Neural progenitor cell (in vitro differentiated cells): ENCODE data around the gene CYFIP2. TPM values are rescaled to one million over a fixed set of nuclear protein-coding genes. Genes with fewer than 3 reads are reported as not detected.

Experiments
- DNase-seq: peaks from one replicate; pipeline ENCODE4 v3.0.0-alpha.2; 2016; ENCODE audit warnings: low spot score
- H2AFZ ChIP-seq: fragments of 200-600 bp; sonication (generic); replicated peaks from 2 replicates; pipeline ENCODE4 v1.6.1; 2016; ENCODE audit warnings: antibody characterized with exemption
- H3F3A ChIP-seq: fragments of 200-600 bp; sonication (generic); 2 replicates; pipeline ENCODE4 v1.6.1; 2016; ENCODE audit warnings: antibody characterized with exemption, low read depth
- H3K27ac ChIP-seq: fragments of 200-600 bp; sonication (generic); 2 replicates; pipeline ENCODE4 v1.5.1; 2016; ENCODE audit warnings: mild to moderate bottlenecking
- H3K27me3 ChIP-seq: fragments of 200-600 bp; sonication (generic); 2 replicates; pipeline ENCODE4 v1.6.1; 2016; ENCODE audit warnings: mild to moderate bottlenecking, moderate library complexity
- H3K36me3 ChIP-seq: fragments of 200-600 bp; sonication (generic); 2 replicates; pipeline ENCODE4 v1.5.1; 2016
- H3K4me1 ChIP-seq: fragments of 200-600 bp; sonication (generic); 2 replicates; pipeline ENCODE4 v1.6.1; 2016; ENCODE audit warnings: mixed run types
- H3K4me2 ChIP-seq: fragments of 200-600 bp; sonication (generic); 2 replicates; pipeline ENCODE4 v1.6.1; 2016
- H3K4me3 ChIP-seq: fragments of 200-600 bp; sonication (generic); 2 replicates; pipeline ENCODE4 v1.5.1; 2016
- H3K79me2 ChIP-seq: fragments of 200-600 bp; sonication (generic); 2 replicates; pipeline ENCODE4 v1.6.1; 2016; ENCODE audit warnings: low read depth
- H3K9ac ChIP-seq: fragments of 200-600 bp; sonication (generic); 2 replicates; pipeline ENCODE4 v1.6.1; 2016
- H3K9me3 ChIP-seq: fragments of 200-600 bp; sonication (generic); 2 replicates; pipeline ENCODE4 v1.5.1; 2016; ENCODE audit warnings: low read depth
- H4K20me1 ChIP-seq: fragments of 200-600 bp; sonication (generic); 2 replicates; pipeline ENCODE4 v1.6.1; 2016; ENCODE audit warnings: low read depth
- H3K27ac Mint-ChIP-seq: 3 replicates; pipeline ENCODE4 v1.8.0; 2021; ENCODE audit warnings: mixed read lengths
- H3K27me3 Mint-ChIP-seq: 2 replicates; pipeline ENCODE4 v1.8.0; 2022; ENCODE audit warnings: low read depth, mild to moderate bottlenecking, inconsistent platforms, moderate library complexity, mixed read lengths; ENCODE audit not compliant: insufficient read depth
- H3K36me3 Mint-ChIP-seq: 3 replicates; pipeline ENCODE4 v1.8.0; 2021; ENCODE audit warnings: mixed read lengths
- H3K4me1 Mint-ChIP-seq: 3 replicates; pipeline ENCODE4 v1.8.0; 2021; ENCODE audit warnings: mixed read lengths
- H3K4me3 Mint-ChIP-seq: 3 replicates; pipeline ENCODE4 v1.8.0; 2021; ENCODE audit warnings: mild to moderate bottlenecking, moderate library complexity, mixed read lengths
- H3K9me3 Mint-ChIP-seq: 3 replicates; pipeline ENCODE4 v1.8.0; 2020; ENCODE audit warnings: mixed read lengths
- EZH2 ChIP-seq: fragments of 200-600 bp; sonication (generic); IDR thresholded peaks from 2 replicates; pipeline ENCODE4 v1.6.1; 2017; ENCODE audit warnings: antibody characterized with exemption, mild to moderate bottlenecking, moderate library complexity
- EZH2phosphoT487 ChIP-seq: fragments of 200-600 bp; sonication (generic); IDR thresholded peaks from 2 replicates; pipeline ENCODE4 v1.6.1; 2017; ENCODE audit warnings: antibody characterized with exemption
- total RNA-seq: library from RNA; depleted of rRNA; stranded (reverse); fragments of >200 nt; gene quantifications from 2 replicates; pipeline ENCODE4 v1.2.3, GENCODE V29; 2015; ENCODE audit warnings: low replicate concordance
- TF ChIP-seq, protein P1 (sequence below): fragments of 200-600 bp; sonication (generic); IDR thresholded peaks from 2 replicates; pipeline ENCODE4 v1.5.1; 2017; ENCODE audit warnings: antibody characterized with exemption, mild to moderate bottlenecking

CYFIP2 gene
- total RNA-seq, 1 donor from 2014 or later = 70.2 TPM

DNA sequence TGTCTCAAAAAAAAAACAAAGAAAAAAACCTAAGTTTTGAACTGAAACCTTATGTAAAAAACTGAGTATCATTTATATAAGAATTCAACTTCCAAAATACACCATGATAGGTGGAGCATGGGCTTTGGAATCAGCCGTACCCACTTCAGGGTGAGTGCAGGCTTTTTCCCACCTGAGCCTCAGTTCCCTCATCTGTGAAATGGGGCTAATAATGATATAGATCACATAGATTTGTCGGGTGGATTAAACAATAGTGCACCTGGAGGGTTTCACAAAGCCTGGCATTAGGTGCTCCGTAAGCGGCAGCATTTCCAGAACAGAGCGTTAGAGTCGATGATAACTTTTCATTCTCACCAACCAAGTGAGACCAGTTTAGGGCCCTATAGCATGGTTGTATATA is 91.9 kb downstream of the CYFIP2 start:
- no peaks in the 10 kb centered on the region for H3K9me3 Mint-ChIP-seq

DNA sequence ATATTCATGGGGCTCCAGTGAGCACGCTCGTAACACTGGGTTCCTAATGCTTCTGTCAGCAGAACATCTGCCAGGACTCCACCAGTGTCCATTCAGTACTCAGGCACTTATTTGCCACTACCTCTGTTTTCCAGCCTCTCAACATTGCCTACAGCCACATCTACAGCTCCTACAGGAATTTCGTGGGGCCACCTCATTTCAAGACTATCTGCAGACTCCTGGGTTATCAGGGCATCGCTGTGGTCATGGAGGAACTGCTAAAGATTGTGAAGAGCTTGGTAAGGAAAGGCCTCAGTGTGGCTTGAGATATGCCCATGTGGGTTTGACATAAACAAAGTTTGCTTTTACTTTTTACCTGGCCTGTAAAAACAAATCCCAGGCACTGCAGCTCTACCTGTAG is 92.9 kb downstream of the CYFIP2 start:
- Mint-ChIP-seq H3K27ac (no peak overlapping the region), H3K9me3 (no peaks in the 10 kb centered on the region), H3K27me3 (peaks cover 2% of the 10 kb centered on the region), H3K36me3 (peaks cover 19% of the 10 kb centered on the region), H3K4me1 (peaks cover 11% of the 10 kb centered on the region), H3K4me3 (no peak overlapping the region)
- H3K4me2 ChIP-seq = no peak overlapping the region
- H3K9me3 ChIP-seq = no peaks in the 10 kb centered on the region
- H3K79me2 ChIP-seq = no peaks in the 10 kb centered on the region
- no peaks in the 10 kb centered on the region for H4K20me1 ChIP-seq
- no peak for DNase-seq
- peaks cover 7% of the 10 kb centered on the region for H3K4me1 ChIP-seq
- H3F3A ChIP-seq = peaks cover 6% of the 10 kb centered on the region
- no peak overlapping the region for H3K4me3 ChIP-seq
- no peak overlapping the region for H3K9ac ChIP-seq
- no peaks in the 10 kb centered on the region for H3K36me3 ChIP-seq
- no peak overlapping the region for H2AFZ ChIP-seq
- H3K27me3 ChIP-seq = no peaks in the 10 kb centered on the region
- H3K27ac ChIP-seq = no peak overlapping the region
- TF ChIP-seq EZH2phosphoT487 (no peak), EZH2 (no peak)
- TF ChIP-seq, protein P1, sequence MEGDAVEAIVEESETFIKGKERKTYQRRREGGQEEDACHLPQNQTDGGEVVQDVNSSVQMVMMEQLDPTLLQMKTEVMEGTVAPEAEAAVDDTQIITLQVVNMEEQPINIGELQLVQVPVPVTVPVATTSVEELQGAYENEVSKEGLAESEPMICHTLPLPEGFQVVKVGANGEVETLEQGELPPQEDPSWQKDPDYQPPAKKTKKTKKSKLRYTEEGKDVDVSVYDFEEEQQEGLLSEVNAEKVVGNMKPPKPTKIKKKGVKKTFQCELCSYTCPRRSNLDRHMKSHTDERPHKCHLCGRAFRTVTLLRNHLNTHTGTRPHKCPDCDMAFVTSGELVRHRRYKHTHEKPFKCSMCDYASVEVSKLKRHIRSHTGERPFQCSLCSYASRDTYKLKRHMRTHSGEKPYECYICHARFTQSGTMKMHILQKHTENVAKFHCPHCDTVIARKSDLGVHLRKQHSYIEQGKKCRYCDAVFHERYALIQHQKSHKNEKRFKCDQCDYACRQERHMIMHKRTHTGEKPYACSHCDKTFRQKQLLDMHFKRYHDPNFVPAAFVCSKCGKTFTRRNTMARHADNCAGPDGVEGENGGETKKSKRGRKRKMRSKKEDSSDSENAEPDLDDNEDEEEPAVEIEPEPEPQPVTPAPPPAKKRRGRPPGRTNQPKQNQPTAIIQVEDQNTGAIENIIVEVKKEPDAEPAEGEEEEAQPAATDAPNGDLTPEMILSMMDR = no peak

More for the DNA sequence above, 91.9 kb downstream of the CYFIP2 start:
- Histone ChIP-seq H3K27ac (no peak overlapping the region), H3F3A (no peaks in the 10 kb centered on the region), H3K79me2 (no peaks in the 10 kb centered on the region), H3K36me3 (no peaks in the 10 kb centered on the region), H3K9me3 (no peaks in the 10 kb centered on the region), H3K9ac (no peak overlapping the region), H2AFZ (no peak overlapping the region), H3K4me1 (no peaks in the 10 kb centered on the region), H3K27me3 (no peaks in the 10 kb centered on the region), H4K20me1 (no peaks in the 10 kb centered on the region), H3K4me3 (no peak overlapping the region), H3K4me2 (no peak overlapping the region)
- H3K4me1 Mint-ChIP-seq = peaks cover 2% of the 10 kb centered on the region
- no peak overlapping the region for H3K4me3 Mint-ChIP-seq
- TF ChIP-seq EZH2phosphoT487 (no peak), EZH2 (no peak)
- TF ChIP-seq, protein P1 = no peak
- peaks cover 2% of the 10 kb centered on the region for H3K27me3 Mint-ChIP-seq
- no peak for DNase-seq
- H3K27ac Mint-ChIP-seq = no peak overlapping the region
- H3K36me3 Mint-ChIP-seq = peaks cover 19% of the 10 kb centered on the region

DNA sequence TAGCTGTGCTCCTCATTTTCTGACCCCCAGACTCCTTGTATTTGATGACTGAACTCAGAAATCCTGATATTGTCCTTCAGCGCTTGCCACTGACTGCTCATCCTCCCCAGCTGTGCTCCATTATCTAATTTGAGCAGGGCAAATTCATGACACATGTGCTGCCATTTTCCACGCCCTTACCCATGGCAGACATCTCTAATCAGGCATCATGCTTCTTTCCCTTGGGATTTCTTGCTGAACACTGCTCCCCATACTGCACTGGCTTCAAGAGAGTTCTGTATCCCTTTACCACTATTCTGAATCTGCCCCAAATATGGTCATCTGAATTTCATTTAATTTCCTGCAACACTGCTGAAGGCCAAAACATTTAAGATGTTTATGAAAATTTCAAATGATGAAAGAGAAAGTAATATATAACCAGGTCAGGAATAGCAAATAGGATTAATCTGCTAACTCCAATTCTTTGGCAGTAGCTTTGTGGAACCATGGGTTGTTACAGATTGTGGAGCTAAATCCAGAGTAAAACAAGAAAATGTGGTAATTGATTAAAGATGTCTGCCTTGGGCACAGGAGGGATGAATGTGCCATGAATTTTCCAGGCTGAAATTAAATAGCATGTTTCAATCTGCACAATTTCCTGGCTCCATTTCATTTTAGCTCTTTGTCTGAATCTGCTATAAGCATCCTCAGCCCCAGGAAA is 93.6 kb downstream of the CYFIP2 start:
- peaks cover 19% of the 10 kb centered on the region for H3K36me3 Mint-ChIP-seq
- Histone ChIP-seq H3K36me3 (no peaks in the 10 kb centered on the region), H2AFZ (no peak overlapping the region), H3K79me2 (no peaks in the 10 kb centered on the region), H4K20me1 (no peaks in the 10 kb centered on the region), H3K9me3 (no peaks in the 10 kb centered on the region), H3K4me1 (peaks cover 7% of the 10 kb centered on the region), H3F3A (peaks cover 6% of the 10 kb centered on the region), H3K4me2 (no peak overlapping the region), H3K27ac (no peak overlapping the region), H3K9ac (no peak overlapping the region), H3K27me3 (no peaks in the 10 kb centered on the region), H3K4me3 (no peak overlapping the region)
- H3K9me3 Mint-ChIP-seq = no peaks in the 10 kb centered on the region
- DNase-seq = no peak
- TF ChIP-seq, protein P1 = no peak
- no peak for TF ChIP-seq EZH2
- no peak for TF ChIP-seq EZH2phosphoT487
- peaks cover 2% of the 10 kb centered on the region for H3K27me3 Mint-ChIP-seq
- H3K4me1 Mint-ChIP-seq = peaks cover 15% of the 10 kb centered on the region
- no peak overlapping the region for H3K4me3 Mint-ChIP-seq
- H3K27ac Mint-ChIP-seq = no peak overlapping the region
